H1 (cell line): ENCODE measurements around the gene TMEM212. TPM values are rescaled to one million over a fixed set of nuclear protein-coding genes. Genes with fewer than 3 reads are reported as not detected.

Source experiments
- CTCF ChIA-PET: fragments of 300-600 bp; sonication (Branson Sonifier 250); formaldehyde crosslinking; loops from one replicate; lab custom pipeline; 2021; ENCODE audit not compliant: partially characterized antibody; lab: Charles Lee
- POLR2A ChIA-PET: fragments of 300-600 bp; sonication (Branson Sonifier 250); formaldehyde crosslinking; loops from one replicate; lab custom pipeline; 2021; ENCODE audit warnings: inconsistent platforms; ENCODE audit not compliant: partially characterized antibody; lab: Charles Lee
- DNase-seq, 2 experiments: peaks; one replicate each; pipeline versions ENCODE4 v3.0.0 to v3.0.0-alpha.2; 2010 to 2022; ENCODE audit warnings: low spot score in 2 of 2, low read depth in 1 of 2, mixed read lengths in 1 of 2
- FAIRE-seq: peaks from 2 replicates; lab custom pipeline; 2011; peaks lifted over from hg19 to GRCh38; lab: Jason Lieb, UNC
- H2AFZ ChIP-seq: 2 replicates; pipeline ENCODE4 v1.8.1; 2012; ENCODE audit warnings: low read length, inconsistent platforms
- H2AK5ac ChIP-seq: 2 replicates; pipeline ENCODE4 v1.6.1; 2013; ENCODE audit warnings: low read depth, low read length
- H2BK120ac ChIP-seq: replicated peaks from 2 replicates; pipeline ENCODE3; 2013; ENCODE audit warnings: low read depth, low read length, inconsistent platforms
- H2BK12ac ChIP-seq: 2 replicates; pipeline ENCODE4 v1.6.1; 2013; ENCODE audit warnings: low read depth, low read length
- H2BK15ac ChIP-seq: 2 replicates; pipeline ENCODE4 v1.6.1; 2013; ENCODE audit warnings: low read length
- H2BK20ac ChIP-seq: 2 replicates; pipeline ENCODE4 v1.6.1; 2013; ENCODE audit warnings: low read length
- H2BK5ac ChIP-seq: 2 replicates; pipeline ENCODE4 v1.6.1; 2013; ENCODE audit warnings: low read depth, low read length
- H3K14ac ChIP-seq: 2 replicates; pipeline ENCODE4 v1.6.1; 2013; ENCODE audit warnings: inconsistent platforms; ENCODE audit not compliant: insufficient read length
- H3K18ac ChIP-seq: 2 replicates; pipeline ENCODE4 v1.6.1; 2013; ENCODE audit warnings: low read length; ENCODE audit errors: extremely low read depth
- H3K23ac ChIP-seq: 2 replicates; pipeline ENCODE4 v1.6.1; 2013; ENCODE audit warnings: inconsistent platforms; ENCODE audit not compliant: insufficient read length
- H3K23me2 ChIP-seq: 2 replicates; pipeline ENCODE4 v1.6.1; 2013; ENCODE audit warnings: low read depth, low read length
- H3K27ac ChIP-seq: 2 replicates; pipeline ENCODE4 v1.6.1; 2011; ENCODE audit warnings: low read depth, low read length, inconsistent platforms
- H3K27me3 ChIP-seq, 4 experiments: replicated peaks in 1 of 4; 1 replicate in 1 of 4; 2 replicates in 3 of 4; pipeline versions ENCODE4 v1.6.1 to v1.8.1; 2011 to 2013; ENCODE audit warnings: low read length in 3 of 4, mild to moderate bottlenecking in 3 of 4, inconsistent platforms in 2 of 4, mixed read lengths in 2 of 4, moderate library complexity in 1 of 4; ENCODE audit not compliant: control insufficient read depth in 3 of 4, insufficient read depth in 3 of 4; ENCODE audit errors: extremely low read depth in 1 of 4
- H3K36me3 ChIP-seq, 4 experiments: 2 replicates each; pipeline versions ENCODE4 v1.6.1 to v1.8.1; 2011 to 2013; ENCODE audit warnings: mild to moderate bottlenecking in 4 of 4, low read length in 3 of 4, moderate library complexity in 2 of 4, control low read depth in 1 of 4, inconsistent platforms in 1 of 4; ENCODE audit not compliant: insufficient read depth in 4 of 4, control insufficient read depth in 2 of 4
- H3K4ac ChIP-seq: replicated peaks from 2 replicates; pipeline ENCODE3; 2013; ENCODE audit warnings: low read length, low read depth, mixed read lengths, inconsistent platforms; ENCODE audit not compliant: insufficient read length
- H3K4me1 ChIP-seq, 4 experiments: replicated peaks in 1 of 4; 1 replicate in 1 of 4; 2 replicates in 3 of 4; pipeline versions ENCODE4 v1.6.1 to v1.8.1; 2011 to 2013; ENCODE audit warnings: low read length in 3 of 4, inconsistent platforms in 2 of 4, mixed read lengths in 1 of 4; ENCODE audit not compliant: insufficient read depth in 4 of 4, control insufficient read depth in 3 of 4
- H3K4me2 ChIP-seq, 2 experiments: 2 replicates each; pipeline versions ENCODE4 v1.6.1 to v1.8.1; 2011 to 2013; ENCODE audit warnings: low read depth in 2 of 2, low read length in 2 of 2, control low read depth in 1 of 2, inconsistent platforms in 1 of 2, mild to moderate bottlenecking in 1 of 2; ENCODE audit not compliant: insufficient read depth in 1 of 2
- H3K4me3 ChIP-seq, 4 experiments: fragments of 200-600, 300-600 bp in 1 of 4; sonication (generic), shearing (Covaris generic), sonication (Bioruptor Twin) in 1 of 4; 2 replicates each; pipeline versions ENCODE4 v1.5.1 to v1.8.1; 2011 to 2016; ENCODE audit warnings: low read length in 4 of 4, low read depth in 3 of 4, control low read depth in 2 of 4, inconsistent platforms in 2 of 4, mild to moderate bottlenecking in 2 of 4, mixed read lengths in 1 of 4, moderate library complexity in 1 of 4; ENCODE audit not compliant: insufficient read depth in 2 of 4; ENCODE audit errors: extremely low read depth in 1 of 4
- H3K56ac ChIP-seq: replicated peaks from 2 replicates; pipeline ENCODE3; 2013; ENCODE audit warnings: low read depth, mild to moderate bottlenecking, mixed read lengths, low read length, inconsistent platforms; ENCODE audit not compliant: insufficient read length
- H3K79me1 ChIP-seq: 2 replicates; pipeline ENCODE4 v1.6.1; 2013; ENCODE audit warnings: low read depth, low read length, control low read depth
- H3K79me2 ChIP-seq, 2 experiments: 2 replicates each; pipeline versions ENCODE4 v1.6.1 to v1.8.1; 2012 to 2013; ENCODE audit warnings: low read length in 2 of 2, mild to moderate bottlenecking in 2 of 2, inconsistent platforms in 1 of 2; ENCODE audit not compliant: insufficient read depth in 2 of 2, control insufficient read depth in 1 of 2
- H3K9ac ChIP-seq, 4 experiments: replicated peaks in 1 of 4; 1 replicate in 1 of 4; 2 replicates in 3 of 4; pipeline versions ENCODE4 v1.6.1 to v1.8.1; 2011 to 2013; ENCODE audit warnings: low read depth in 3 of 4, low read length in 3 of 4, control low read depth in 2 of 4, mild to moderate bottlenecking in 2 of 4, moderate library complexity in 2 of 4, inconsistent platforms in 1 of 4; ENCODE audit errors: extremely low read depth in 1 of 4
- H3K9me3 ChIP-seq, 2 experiments: 2 replicates each; pipeline versions ENCODE4 v1.6.1 to v1.8.1; 2012 to 2013; ENCODE audit warnings: mild to moderate bottlenecking in 2 of 2, moderate library complexity in 2 of 2, control low read depth in 1 of 2, inconsistent platforms in 1 of 2, low read depth in 1 of 2, low read length in 1 of 2, mixed read lengths in 1 of 2; ENCODE audit not compliant: insufficient read depth in 2 of 2
- H4K20me1 ChIP-seq, 2 experiments: replicated peaks in 1 of 2; 2 replicates each; pipeline versions ENCODE3 to v1.8.1; 2011 to 2013; ENCODE audit warnings: inconsistent platforms in 2 of 2, low read length in 2 of 2, mild to moderate bottlenecking in 1 of 2; ENCODE audit not compliant: insufficient read depth in 2 of 2, control insufficient read depth in 1 of 2
- H4K5ac ChIP-seq: 2 replicates; pipeline ENCODE4 v1.6.1; 2013; ENCODE audit warnings: low read length, low read depth, mixed read lengths, inconsistent platforms; ENCODE audit not compliant: insufficient read length
- H4K8ac ChIP-seq: 2 replicates; pipeline ENCODE4 v1.8.0; 2013; ENCODE audit warnings: mild to moderate bottlenecking, moderate library complexity, low read length, inconsistent platforms; ENCODE audit not compliant: insufficient read depth; ENCODE audit errors: extremely low read depth
- H4K91ac ChIP-seq: replicated peaks from 2 replicates; pipeline ENCODE3; 2013; ENCODE audit warnings: low read length, mixed read lengths, inconsistent platforms; ENCODE audit not compliant: insufficient read length
- EP300 ChIP-seq, 2 experiments: IDR thresholded peaks; 1 replicate in 1 of 2; 2 replicates in 1 of 2; pipeline ENCODE4 v1.6.1; 2011 to 2012; ENCODE audit warnings: low read depth in 2 of 2, low read length in 2 of 2, mild to moderate bottlenecking in 2 of 2, borderline replicate concordance in 1 of 2, inconsistent platforms in 1 of 2, moderate library complexity in 1 of 2
- FOSL1 ChIP-seq: IDR thresholded peaks from 2 replicates; pipeline ENCODE4 v1.6.1; 2011; ENCODE audit warnings: mild to moderate bottlenecking, low read depth, low read length, moderate library complexity; ENCODE audit not compliant: insufficient read depth
- RXRA ChIP-seq: IDR thresholded peaks from 2 replicates; pipeline ENCODE4 v1.6.1; 2011; ENCODE audit warnings: low read depth, mild to moderate bottlenecking, low read length, moderate library complexity; ENCODE audit not compliant: insufficient read depth
- WGBS, 2 experiments: shearing (Covaris generic) in 1 of 2; methylation state at CpG; one replicate each; pipeline versions ENCODE4 v1.1.6 to v1.1.7; 2013 to 2015; ENCODE audit warnings: low lambda C conversion rate in 2 of 2, mixed read lengths in 2 of 2, inconsistent platforms in 1 of 2, low coverage in 1 of 2, missing lambda C conversion rate in 1 of 2; ENCODE audit not compliant: insufficient replicate concordance in 2 of 2, insufficient coverage in 1 of 2, insufficient read length in 1 of 2; ENCODE audit errors: extremely low coverage in 1 of 2, missing lambda C conversion rate in 1 of 2; 5-methylcytosine and 5-hydroxymethylcytosine counted together
- polyA plus RNA-seq, 7 experiments: library from polyadenylated mRNA; depleted of rRNA in 3 of 7; stranded (reverse) in 5 of 7; unstranded in 2 of 7; fragments of >200 nt in 5 of 7; fragments of 200-250 nt in 2 of 7; gene quantifications; 1 replicate in 5 of 7; 2 replicates in 1 of 7; 4 replicates in 1 of 7; pipeline versions ENCODE4 v1.2.1 to v1.2.3, GENCODE V29; 2011 to 2013; ENCODE audit warnings: missing spikeins in 2 of 7, mixed read lengths in 2 of 7
- total RNA-seq: library from RNA; stranded (reverse); fragmentation: NEBNext Ultra II Directional; extraction: Animal tissue kit (Norgen Biotek cat#: 25700); gene quantifications from 2 replicates; pipeline ENCODE4 v1.2.1, GENCODE V29; 2021

TMEM212 gene
- total and polyA plus RNA-seq, 2 of the 8 experiments (the other 6 are each of a cell fraction or from before 2014, with no cell fraction given): not detected

DNA sequence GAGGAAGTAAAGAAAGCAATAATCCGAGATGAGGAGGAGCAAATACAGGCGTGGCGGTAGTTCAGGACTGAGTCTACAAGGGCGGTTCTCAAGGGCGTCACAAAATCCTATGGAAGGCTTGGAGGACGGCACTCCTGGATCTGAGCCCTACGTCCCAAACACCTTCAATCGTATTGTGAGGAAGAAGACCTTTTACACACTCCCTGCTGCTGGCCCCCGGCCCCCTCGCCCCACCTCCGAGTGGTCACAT, 33.6 kb upstream of the TMEM212 start:
- no peak for TF ChIP-seq RXRA
- no peak for TF ChIP-seq FOSL1
- TF ChIP-seq EP300 (IDR thresholded peaks at IDR 0.05; ENCODE audit: borderline replicate concordance in 1 of 2, low read depth in 2 of 2, low read length in 2 of 2): no peak
- Histone ChIP-seq H3K36me3 (no peaks in the 10 kb centered on the region), H2AFZ (peak overlapping the region; percentile 97), H3K27ac (no peak overlapping the region), H3K9ac (no peak overlapping the region), H2BK12ac (no peak overlapping the region), H3K79me1 (no peaks in the 10 kb centered on the region), H2BK120ac (no peak overlapping the region), H2AK5ac (no peak overlapping the region), H3K4me3 (peak overlapping the region; percentile 36 to 73 (median 62)), H3K9me3 (no peaks in the 10 kb centered on the region), H3K56ac (no peak overlapping the region), H3K4ac (no peak overlapping the region), H4K5ac (no peak overlapping the region), H3K18ac (peak overlapping the region; percentile 24; the same call in 1 of the 2 replicates), H2BK15ac (no peak overlapping the region), H3K14ac (no peak overlapping the region), H3K4me1 (no peaks in the 10 kb centered on the region; a peak in 2 of 7 replicates), H3K79me2 (no peaks in the 10 kb centered on the region), H4K8ac (no peak overlapping the region), H3K23me2 (peaks cover 7% of the 10 kb centered on the region; the same call in 1 of the 2 replicates), H4K20me1 (no peaks in the 10 kb centered on the region), H3K4me2 (peak overlapping the region; percentile 67 to 96), H4K91ac (no peak overlapping the region), H2BK20ac (no peak overlapping the region), H2BK5ac (no peak overlapping the region), H3K27me3 (peaks cover 4 to 31% (median 23%) of the 10 kb centered on the region in 4 experiments), H3K23ac (no peak overlapping the region)
- FAIRE-seq (no peak), DNase-seq (no peak)
- POLR2A ChIA-PET: interaction anchor here (1.4 kb wide), 1 partner anchor 13 kb away, joined by 4 read pairs; no protein-coding TSS in a partner anchor
- CTCF ChIA-PET: interaction anchor here (1.1 to 1.7 kb wide), 4 partner anchors 21 to 32 kb away, joined by 3 to 7 read pairs (median 4); no protein-coding TSS in a partner anchor
- 13% methylated on average over 10 of the region's 11 CpGs; no CpG with 5 or more reads in 1 of the 2 experiments for WGBS, 2 experiments
